GM23338 (cell line): Measurements from ENCODE around the gene OR1D2. TPM values are rescaled to one million over a fixed set of nuclear protein-coding genes. Genes with fewer than 3 reads are reported as not detected.
"Not testable (repeated sequence)": the region's sequence is repeated elsewhere in the genome, so short reads cannot be mapped to it uniquely, and the experiment has no call there.

ENCODE experiments used
- ATAC-seq: fragments of 200-7000 bp; cut with Tn5 transposase; 3 replicates; pipeline ENCODE4 v1.9.1; 2020
- DNase-seq: peaks from one replicate; pipeline ENCODE4 v3.0.0-alpha.2; 2015; ENCODE audit warnings: low spot score
- H2AFZ ChIP-seq: fragments of 200-600 bp; sonication (generic); 2 replicates; pipeline ENCODE4 v1.8.0; 2016; ENCODE audit warnings: antibody characterized with exemption, mild to moderate bottlenecking, moderate library complexity
- H3F3A ChIP-seq: fragments of 200-600 bp; sonication (generic); replicated peaks from 2 replicates; pipeline ENCODE4 v1.8.0; 2017; ENCODE audit warnings: antibody characterized with exemption, mixed run types, low read depth
- H3K27ac ChIP-seq: fragments of 200-600 bp; sonication (generic); 2 replicates; pipeline ENCODE4 v1.6.1; 2016; ENCODE audit warnings: low read depth
- H3K27me3 ChIP-seq: fragments of 200-600 bp; sonication (generic); 2 replicates; pipeline ENCODE4 v1.8.0; 2016; ENCODE audit warnings: mild to moderate bottlenecking, mixed run types, moderate library complexity; ENCODE audit not compliant: insufficient read depth
- H3K36me3 ChIP-seq: fragments of 200-600 bp; sonication (generic); 2 replicates; pipeline ENCODE4 v1.8.0; 2016; ENCODE audit warnings: mild to moderate bottlenecking; ENCODE audit not compliant: insufficient read depth
- H3K4me1 ChIP-seq: fragments of 200-600 bp; sonication (generic); 2 replicates; pipeline ENCODE4 v1.8.0; 2016; ENCODE audit warnings: mild to moderate bottlenecking, moderate library complexity; ENCODE audit not compliant: insufficient read depth
- H3K4me2 ChIP-seq: fragments of 200-600 bp; sonication (generic); 2 replicates; pipeline ENCODE4 v1.7.1; 2017; ENCODE audit warnings: mixed run types
- H3K4me3 ChIP-seq: fragments of 200-600 bp; sonication (generic); 2 replicates; pipeline ENCODE4 v1.6.1; 2016; ENCODE audit warnings: mixed run types
- H3K79me2 ChIP-seq: fragments of 200-600 bp; sonication (generic); replicated peaks from 2 replicates; pipeline ENCODE4 v1.8.0; 2017; ENCODE audit warnings: mild to moderate bottlenecking; ENCODE audit not compliant: insufficient read depth
- H3K9me2 ChIP-seq: fragments of 200-600 bp; sonication (generic); 2 replicates; pipeline ENCODE4 v1.8.0; 2017; ENCODE audit not compliant: insufficient read depth
- H4K20me1 ChIP-seq: fragments of 200-600 bp; sonication (generic); replicated peaks from 2 replicates; pipeline ENCODE4 v1.8.0; 2017; ENCODE audit warnings: mild to moderate bottlenecking; ENCODE audit not compliant: insufficient read depth
- H3K27ac Mint-ChIP-seq: 2 replicates; pipeline ENCODE4 v1.8.0; 2020; ENCODE audit warnings: inconsistent platforms, mild to moderate bottlenecking, moderate library complexity, mixed read lengths
- H3K27me3 Mint-ChIP-seq: 3 replicates; pipeline ENCODE4 v1.8.0; 2022; ENCODE audit warnings: low read depth, mild to moderate bottlenecking, moderate library complexity, mixed read lengths, inconsistent platforms; ENCODE audit not compliant: insufficient read depth, poor library complexity
- H3K36me3 Mint-ChIP-seq: 3 replicates; pipeline ENCODE4 v1.8.0; 2021; ENCODE audit warnings: low read depth, mild to moderate bottlenecking, inconsistent platforms, moderate library complexity, mixed read lengths
- H3K4me1 Mint-ChIP-seq: 3 replicates; pipeline ENCODE4 v1.8.0; 2020; ENCODE audit warnings: mild to moderate bottlenecking, inconsistent platforms, mixed read lengths
- H3K4me3 Mint-ChIP-seq: 3 replicates; pipeline ENCODE4 v1.8.0; 2021; ENCODE audit warnings: moderate library complexity, mild to moderate bottlenecking, inconsistent platforms, mixed read lengths
- H3K9me3 Mint-ChIP-seq: 3 replicates; pipeline ENCODE4 v1.8.0; 2020; ENCODE audit warnings: moderate library complexity, mild to moderate bottlenecking, inconsistent platforms, mixed read lengths
- CREB1 ChIP-seq: fragments of 250-450 bp; sonication (Bioruptor Pico); IDR thresholded peaks from 2 replicates; pipeline ENCODE4 v1.5.0; 2020; ENCODE audit warnings: low read depth, mild to moderate bottlenecking, moderate library complexity
- CTCF ChIP-seq, 2 experiments: fragments of 200-600 bp in 1 of 2; sonication (generic) in 1 of 2; conservative IDR thresholded peaks; 2 replicates each; pipeline versions ENCODE4 v1.5.1 to v1.6.1; 2016 to 2017; ENCODE audit warnings: antibody characterized with exemption in 2 of 2, low read depth in 2 of 2, mild to moderate bottlenecking in 2 of 2, moderate library complexity in 1 of 2
- ETS1 ChIP-seq: IDR thresholded peaks from 2 replicates; pipeline ENCODE4 v1.6.1; 2016; ENCODE audit warnings: antibody characterized with exemption
- JUNB ChIP-seq: IDR thresholded peaks from one replicate; pipeline ENCODE4 v1.6.1; 2016; ENCODE audit warnings: antibody characterized with exemption; ENCODE audit not compliant: unreplicated experiment
- NANOG ChIP-seq: IDR thresholded peaks from 2 replicates; pipeline ENCODE4 v1.6.1; 2016; ENCODE audit warnings: antibody characterized with exemption, borderline replicate concordance
- POLR2AphosphoS5 ChIP-seq: IDR thresholded peaks from 2 replicates; pipeline ENCODE4 v1.6.1; 2016; ENCODE audit warnings: antibody characterized with exemption, low read depth
- REST ChIP-seq: IDR thresholded peaks from one replicate; pipeline ENCODE4 v1.6.1; 2018; ENCODE audit warnings: antibody characterized with exemption; ENCODE audit not compliant: unreplicated experiment
- STAT1 ChIP-seq: IDR thresholded peaks from one replicate; pipeline ENCODE4 v1.6.1; 2016; ENCODE audit warnings: antibody characterized with exemption; ENCODE audit not compliant: unreplicated experiment
- ZNF114 ChIP-seq: fragments of 250-450 bp; sonication (Bioruptor Pico); IDR thresholded peaks from 2 replicates; pipeline ENCODE4 v1.5.0; 2020; ENCODE audit warnings: mild to moderate bottlenecking, moderate library complexity
- ZNF462 ChIP-seq: fragments of 250-450 bp; sonication (Bioruptor Pico); IDR thresholded peaks from 2 replicates; pipeline ENCODE4 v1.5.0; 2020; ENCODE audit warnings: mild to moderate bottlenecking, moderate library complexity
- polyA plus RNA-seq: library from polyadenylated mRNA; unstranded; fragments of >200 nt; fragmentation: Nextera tagmentation; extraction: Ambion mirVana; gene quantifications from 2 replicates; pipeline ENCODE4 v1.2.1, GENCODE V29; 2016
- total RNA-seq: library from RNA; depleted of rRNA; stranded (reverse); fragments of >200 nt; shearing (Covaris generic); gene quantifications from 2 replicates; pipeline ENCODE4 v1.2.3, GENCODE V29; 2014

OR1D2 gene
- total and polyA plus RNA-seq, 2 experiments from 2014 or later, result not detected

GRCh38 chr17:3137494-3137893 is 33.3 kb upstream of the OR1D2 start:
- H3K9me2 ChIP-seq, H3K4me1 Mint-ChIP-seq, H4K20me1 ChIP-seq, H3K27me3 ChIP-seq, H3K79me2 ChIP-seq, H3K4me3 Mint-ChIP-seq, H3K27ac ChIP-seq, H2AFZ ChIP-seq, H3K36me3 ChIP-seq, ATAC-seq, DNase-seq, H3K4me2 ChIP-seq, H3K27me3 Mint-ChIP-seq, H3K4me3 ChIP-seq, H3F3A ChIP-seq, H3K4me1 ChIP-seq, H3K36me3 Mint-ChIP-seq, H3K27ac Mint-ChIP-seq: not testable (repeated sequence)
- peaks cover 61% of the 10 kb centered on the region for H3K9me3 Mint-ChIP-seq

- no peak for ATAC-seq
- Mint-ChIP-seq H3K36me3 (no peaks in the 10 kb centered on the region; the same call in 1 of the 3 replicates), H3K4me1 (no peaks in the 10 kb centered on the region), H3K4me3 (no peak within 1 kb of the TSS), H3K9me3 (peaks cover 58% of the 10 kb centered on the region), H3K27me3 (no peaks in the 10 kb centered on the region), H3K27ac (no peak within 1 kb of the TSS)
- no peak within 1 kb of the TSS for H3K27ac ChIP-seq
- H3K27me3 ChIP-seq, result no peaks in the 10 kb centered on the region
- no peaks in the 10 kb centered on the region for H3F3A ChIP-seq
- 0 out of 2 replicates have a peak, but pooled peaks cover 4% of the 10 kb centered on the region for H3K9me2 ChIP-seq
- no peak within 1 kb of the TSS for H3K4me3 ChIP-seq
- no peaks in the 10 kb centered on the region for H3K36me3 ChIP-seq
- peak within 1 kb of the TSS; percentile 43; the same call in 1 of the 2 replicates for H2AFZ ChIP-seq
- H4K20me1 ChIP-seq, result no peaks in the 10 kb centered on the region
- no peak for DNase-seq
- no peaks in the 10 kb centered on the region for H3K79me2 ChIP-seq
- TF ChIP-seq STAT1 (no peak), JUNB (no peak), REST (no peak), CTCF (conservative IDR thresholded peaks at IDR 0.05; ENCODE audit: low read depth in 2 of 2) (no peak), CREB1 (no peak), POLR2AphosphoS5 (no peak), NANOG (no peak), ZNF114 (no peak), ETS1 (no peak), ZNF462 (CRISPR knock-in tag) (no peak)
- no peak within 1 kb of the TSS for H3K4me2 ChIP-seq
- H3K4me1 ChIP-seq, result peaks cover 5% of the 10 kb centered on the region; the same call in 1 of the 2 replicates
These were observed 23.2 kb upstream of the OR1D2 start, which contains the start of gene OR1G1 for GRCh38 chr17:3127451-3127850. OR1G1 (minus strand) TSS chr17:3127551; CDS start chr17:3127551, 0 bp downstream.
